ACHN (cell line): ENCODE data around the gene CXCL8.
A peak's percentile ranks its signal among the peaks of the same experiment; 100 is the strongest.
"Not testable (repeated sequence)": the region's sequence is repeated elsewhere in the genome, so short reads cannot be mapped to it uniquely, and the experiment has no call there.

Experiments
- DNase-seq: peaks from one replicate; pipeline ENCODE4 v3.0.0-alpha.2; 2015
- in situ Hi-C: cut with HindIII; loops from 2 replicates; pipeline ENCODE4 v1.10.0; 2017; ENCODE audit warnings: low sequenced_read_pairs, low pct_ligation_motif_present, low pct_unique_long_range_greater_than_20kb

Gene CXCL8

GRCh38 chr4:73770917-73771316 is 30.5 kb downstream of the CXCL8 start:
- in situ Hi-C loops: no loop called here
- DNase-seq: no peak

- in situ Hi-C loops: no loop called here
- DNase-seq: no peak
Observed at GRCh38 chr4:73772363-73772762, 32.0 kb downstream of the CXCL8 start.

- in situ Hi-C loops, DNase-seq: not testable (repeated sequence)
Observed at GRCh38 chr4:73774406-73774805, 34.0 kb downstream of the CXCL8 start.

GRCh38 chr4:73776321-73776729 is 36.0 kb downstream of the CXCL8 start:
- in situ Hi-C loops: no loop called here
- DNase-seq: peak; percentile 54

GRCh38 chr4:73777612-73778011 is 37.2 kb downstream of the CXCL8 start:
- DNase-seq: peak; percentile 25
- in situ Hi-C loops: no loop called here

- DNase-seq: no peak
- in situ Hi-C loops: no loop called here
Observed at GRCh38 chr4:73780243-73780642, 39.9 kb downstream of the CXCL8 start.

- DNase-seq: no peak
- in situ Hi-C loops: no loop called here
Observed at GRCh38 chr4:73780834-73781233, 40.5 kb downstream of the CXCL8 start.

GRCh38 chr4:73788411-73788810 is 48.0 kb downstream of the CXCL8 start:
- in situ Hi-C loops: no loop called here
- no peak for DNase-seq
